CD14-positive monocyte (primary cell): ENCODE measurements around the gene FCSK. TPM values are rescaled to one million over a fixed set of nuclear protein-coding genes. Genes with fewer than 3 reads are reported as not detected.

Experiments
- DNase-seq, 3 donors: peaks; one replicate each; pipeline ENCODE4 v3.0.0-alpha.2; 2011 to 2022
- H2AFZ ChIP-seq: 2 replicates; pipeline ENCODE4 v1.6.0; 2012; ENCODE audit warnings: mild to moderate bottlenecking, low read depth, low read length, inconsistent platforms; ENCODE audit not compliant: insufficient read depth, poor library complexity, severe bottlenecking
- H3K27ac ChIP-seq, 2 donors: 1 replicate in 1 of 2; 2 replicates in 1 of 2; pipeline ENCODE4 v1.5.1; 2012 to 2013; ENCODE audit warnings: low read length in 2 of 2, control low read depth in 1 of 2, inconsistent platforms in 1 of 2, low read depth in 1 of 2, mild to moderate bottlenecking in 1 of 2
- H3K27me3 ChIP-seq, 2 donors: one replicate each; pipeline versions ENCODE4 v1.6.0 to v1.6.1; 2011 to 2013; ENCODE audit warnings: low read length in 2 of 2; ENCODE audit not compliant: control insufficient read depth in 2 of 2, insufficient read depth in 2 of 2
- H3K36me3 ChIP-seq, 2 donors: replicated peaks in 1 of 2; 1 replicate in 1 of 2; 2 replicates in 1 of 2; pipeline versions ENCODE4 v1.5.1 to v1.6.1; 2012 to 2013; ENCODE audit warnings: low read length in 2 of 2, control low read depth in 1 of 2, inconsistent platforms in 1 of 2, mild to moderate bottlenecking in 1 of 2; ENCODE audit not compliant: insufficient read depth in 2 of 2, control insufficient read depth in 1 of 2
- H3K4me1 ChIP-seq, 2 donors: 1 replicate in 1 of 2; 2 replicates in 1 of 2; pipeline versions ENCODE4 v1.5.1 to v1.6.1; 2012 to 2013; ENCODE audit warnings: low read length in 2 of 2, control low read depth in 1 of 2, inconsistent platforms in 1 of 2, mild to moderate bottlenecking in 1 of 2, moderate library complexity in 1 of 2; ENCODE audit not compliant: insufficient read depth in 2 of 2, control insufficient read depth in 1 of 2
- H3K4me2 ChIP-seq: replicated peaks from 2 replicates; pipeline ENCODE3; 2012; ENCODE audit warnings: low read length, moderate library complexity, mild to moderate bottlenecking; ENCODE audit not compliant: poor library complexity, severe bottlenecking; ENCODE audit errors: extremely low read depth
- H3K4me3 ChIP-seq, 3 experiments: fragments of 200-600 bp in 1 of 3; sonication (generic) in 1 of 3; replicated peaks in 1 of 3; 1 replicate in 2 of 3; 2 replicates in 1 of 3; pipeline ENCODE4 v1.5.1; 2011 to 2013; ENCODE audit warnings: low read length in 3 of 3, mild to moderate bottlenecking in 3 of 3, control low read depth in 2 of 3, low read depth in 2 of 3, inconsistent platforms in 1 of 3, moderate library complexity in 1 of 3
- H3K79me2 ChIP-seq: 2 replicates; pipeline ENCODE4 v1.6.0; 2012; ENCODE audit warnings: mild to moderate bottlenecking, control low read depth, inconsistent platforms, low read length, moderate library complexity; ENCODE audit not compliant: insufficient read depth
- H3K9ac ChIP-seq: 2 replicates; pipeline ENCODE4 v1.6.0; 2017; ENCODE audit warnings: low read length, mild to moderate bottlenecking; ENCODE audit not compliant: insufficient read depth, poor library complexity, severe bottlenecking
- H3K9me3 ChIP-seq, 2 donors: replicated peaks in 1 of 2; 1 replicate in 1 of 2; 2 replicates in 1 of 2; pipeline versions ENCODE4 v1.5.1 to v1.6.1; 2012 to 2013; ENCODE audit warnings: low read length in 2 of 2, control low read depth in 1 of 2; ENCODE audit not compliant: control insufficient read depth in 1 of 2, insufficient read depth in 1 of 2
- H4K20me1 ChIP-seq: 2 replicates; pipeline ENCODE4 v1.6.0; 2012; ENCODE audit warnings: mild to moderate bottlenecking, low read length, control low read depth, moderate library complexity; ENCODE audit not compliant: insufficient read depth
- H3K27ac Mint-ChIP-seq, 7 donors: one replicate each; pipeline ENCODE4 v1.8.0; 2020; ENCODE audit warnings: mild to moderate bottlenecking in 7 of 7, mixed read lengths in 7 of 7, moderate library complexity in 6 of 7, inconsistent platforms in 2 of 7
- H3K27me3 Mint-ChIP-seq, 3 donors: one replicate each; pipeline ENCODE4 v1.8.0; 2021 to 2022; ENCODE audit warnings: low read depth in 3 of 3, mild to moderate bottlenecking in 3 of 3, mixed read lengths in 3 of 3, moderate library complexity in 3 of 3, inconsistent platforms in 1 of 3
- H3K36me3 Mint-ChIP-seq, 2 donors: one replicate each; pipeline ENCODE4 v1.8.0; 2020; ENCODE audit warnings: mixed read lengths in 2 of 2, inconsistent platforms in 1 of 2, mild to moderate bottlenecking in 1 of 2
- H3K4me1 Mint-ChIP-seq: one replicate; pipeline ENCODE4 v1.8.0; 2020; ENCODE audit warnings: mild to moderate bottlenecking, mixed read lengths
- H3K4me3 Mint-ChIP-seq, 2 donors: one replicate each; pipeline ENCODE4 v1.8.0; 2020; ENCODE audit warnings: mild to moderate bottlenecking in 2 of 2, mixed read lengths in 2 of 2, moderate library complexity in 1 of 2
- H3K9me3 Mint-ChIP-seq, 7 donors: one replicate each; pipeline ENCODE4 v1.8.0; 2020 to 2022; ENCODE audit warnings: mixed read lengths in 7 of 7, mild to moderate bottlenecking in 6 of 7, moderate library complexity in 6 of 7, inconsistent platforms in 2 of 7
- CTCF ChIP-seq: fragments of 200-600 bp; IDR thresholded peaks from one replicate; pipeline ENCODE4 v1.8.0; 2022; ENCODE audit warnings: antibody characterized with exemption, mild to moderate bottlenecking
- WGBS: methylation state at CpG from one replicate; pipeline ENCODE4 v1.1.5; 2013; ENCODE audit warnings: missing lambda C conversion rate; ENCODE audit not compliant: insufficient coverage; 5-methylcytosine and 5-hydroxymethylcytosine counted together
- intact Hi-C, 2 donors: fragments of 100-400 bp; cut with micrococcal nuclease; formaldehyde crosslinking; loops; one replicate each; pipeline versions ENCODE4 v1.15.0 to v1.15.1; 2023
- polyA plus RNA-seq, 3 donors: library from polyadenylated mRNA; depleted of rRNA in 1 of 3; unstranded in 2 of 3; stranded (reverse) in 1 of 3; fragments of 300-500 nt in 2 of 3; fragments of >200 nt in 1 of 3; fragmentation: Illumina TruSeq in 2 of 3; gene quantifications; 1 replicate in 2 of 3; 2 replicates in 1 of 3; pipeline ENCODE4 v1.2.3, GENCODE V29; 2012 to 2021

FCSK gene
- polyA plus RNA-seq, 3 donors, result 4.2 to 19.0 (median 6.4) TPM

GRCh38 chr16:70510216-70510615 is 55.8 kb downstream of the FCSK start:
- no peaks in the 10 kb centered on the region for H4K20me1 ChIP-seq
- WGBS, result no CpG with 5 or more reads among the region's 3 CpGs
- no peaks in the 10 kb centered on the region for H3K9me3 ChIP-seq
- peaks cover 0 to 3% of the 10 kb centered on the region in 2 donors for H3K4me1 ChIP-seq
- Mint-ChIP-seq H3K36me3 (peaks cover 68 to 86% of the 10 kb centered on the region in 2 donors), H3K4me3 (no peak overlapping the region), H3K27me3 (no peaks in the 10 kb centered on the region), H3K9me3 (no peaks in the 10 kb centered on the region), H3K4me1 (peaks cover 5% of the 10 kb centered on the region), H3K27ac (peak overlapping the region in 4 of 7 donors; percentile 4 to 56 (median 24))
- no peak for TF ChIP-seq CTCF
- H3K4me2 ChIP-seq, result no peak overlapping the region
- H3K36me3 ChIP-seq, result peaks cover 68 to 91% of the 10 kb centered on the region in 2 donors
- intact Hi-C loops, result no loop called here
- no peak for DNase-seq
- H3K79me2 ChIP-seq, result no peaks in the 10 kb centered on the region
- H2AFZ ChIP-seq, result no peak overlapping the region
- H3K27ac ChIP-seq, result no peak overlapping the region
- no peak overlapping the region for H3K9ac ChIP-seq
- H3K4me3 ChIP-seq, result no peak overlapping the region
- H3K27me3 ChIP-seq, result no peaks in the 10 kb centered on the region

- H3K79me2 ChIP-seq, result no peaks in the 10 kb centered on the region
- no peak overlapping the region for H3K4me3 ChIP-seq
- H3K36me3 ChIP-seq, result peaks cover 79 to 98% of the 10 kb centered on the region in 2 donors
- Mint-ChIP-seq H3K4me3 (no peak overlapping the region), H3K9me3 (no peaks in the 10 kb centered on the region), H3K27me3 (peaks cover 0 to 4% (median 0%) of the 10 kb centered on the region in 3 donors), H3K27ac (no peak overlapping the region), H3K4me1 (peaks cover 5% of the 10 kb centered on the region), H3K36me3 (peaks cover 77 to 91% of the 10 kb centered on the region in 2 donors)
- H3K9ac ChIP-seq, result no peak overlapping the region
- no peaks in the 10 kb centered on the region for H4K20me1 ChIP-seq
- 100% methylated on average over 1 of the region's 1 CpG for WGBS
- no peak overlapping the region for H3K4me2 ChIP-seq
- no peak overlapping the region for H3K27ac ChIP-seq
- no peak for TF ChIP-seq CTCF
- intact Hi-C loops, result no loop called here
- DNase-seq, result no peak
- H3K9me3 ChIP-seq, result no peaks in the 10 kb centered on the region
- H3K4me1 ChIP-seq, result peaks cover 0 to 3% of the 10 kb centered on the region in 2 donors
- H2AFZ ChIP-seq, result no peak overlapping the region
- H3K27me3 ChIP-seq, result no peaks in the 10 kb centered on the region
Observed at GRCh38 chr16:70511833-70512232, 57.4 kb downstream of the FCSK start.
